SHP77 (cell line): ENCODE results near the gene WNK2.
A peak's percentile ranks its signal among the peaks of the same experiment; 100 is the strongest.

Experiments used
- DNase-seq, 2 experiments: peaks; one replicate each; lab custom pipeline; 2025; lab: John Stamatoyannopoulos, UW

WNK2 gene

GRCh38 chr9:93295031-93295430 lies 111.1 kb downstream of the WNK2 start:
- no peak for DNase-seq

- no peak for DNase-seq
These were observed 111.6 kb downstream of the WNK2 start for GRCh38 chr9:93295456-93296076.

DNA sequence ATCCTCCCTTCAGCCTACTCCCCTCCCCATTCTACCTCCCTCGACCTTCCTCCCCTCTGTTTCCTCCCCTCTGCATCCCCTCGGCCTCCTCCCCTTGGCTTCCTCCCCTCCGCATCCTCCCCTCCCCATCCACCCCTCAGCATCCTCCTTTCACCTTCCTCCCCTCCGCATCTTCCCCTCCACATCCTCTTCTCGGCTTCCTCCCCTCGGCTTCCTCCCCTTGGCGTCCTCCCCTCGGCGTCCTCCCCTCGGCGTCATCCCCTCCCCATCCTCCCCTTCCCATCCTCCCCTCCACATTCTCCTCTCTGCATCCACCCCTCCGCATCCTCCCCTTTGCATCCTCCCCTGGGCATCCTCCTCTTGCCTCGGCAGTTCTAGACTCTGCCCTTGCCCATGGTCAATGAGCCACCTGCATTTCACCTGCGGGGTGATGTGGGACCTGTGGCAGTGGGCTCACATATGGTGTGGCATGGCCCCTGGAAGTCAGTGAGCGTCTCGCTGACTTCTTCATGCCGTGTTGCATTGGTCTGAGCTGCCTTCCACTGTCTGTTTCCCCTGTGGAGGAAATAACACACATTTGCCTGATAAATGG lies 113.0 kb downstream of the WNK2 start:
- DNase-seq, result no peak

DNA sequence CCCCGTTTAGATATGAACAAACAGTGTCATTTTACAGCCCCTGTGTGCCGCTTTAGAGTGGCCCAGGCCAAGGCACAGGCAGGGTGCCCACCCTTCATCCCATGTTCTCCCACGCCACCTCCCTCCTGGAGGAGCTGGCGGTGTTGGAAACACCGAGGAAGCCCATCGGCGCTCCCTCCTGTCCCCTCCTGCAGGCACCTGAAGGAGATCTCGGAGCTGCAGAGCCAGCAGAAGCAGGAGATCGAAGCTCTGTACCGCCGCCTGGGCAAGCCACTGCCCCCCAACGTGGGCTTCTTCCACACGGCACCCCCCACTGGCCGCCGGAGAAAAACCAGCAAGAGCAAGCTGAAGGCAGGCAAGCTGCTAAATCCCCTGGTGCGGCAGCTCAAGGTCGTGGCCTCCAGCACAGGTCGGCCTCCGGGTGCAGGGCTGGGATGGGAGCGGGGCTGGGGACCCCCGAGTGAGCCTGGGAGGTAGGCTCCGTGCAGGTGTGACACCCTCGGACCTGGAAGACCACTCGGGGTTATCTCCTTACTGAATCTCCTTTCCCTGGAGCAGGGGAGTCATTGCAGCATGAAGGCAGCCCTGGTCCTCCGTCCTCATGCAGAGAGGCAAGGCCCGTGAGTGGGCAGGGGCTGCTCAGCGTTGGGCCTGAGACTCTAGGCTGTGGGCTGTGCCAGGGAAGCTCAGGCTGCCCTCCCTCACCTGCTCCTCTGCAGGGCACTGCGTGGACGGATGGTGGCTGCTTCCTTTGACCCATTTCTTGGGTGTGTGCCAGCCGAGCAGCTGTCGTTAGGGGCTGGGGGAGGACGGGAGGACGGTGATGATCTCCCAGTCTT lies 113.9 kb downstream of the WNK2 start:
- peak; percentile 68 to 73 for DNase-seq

DNA sequence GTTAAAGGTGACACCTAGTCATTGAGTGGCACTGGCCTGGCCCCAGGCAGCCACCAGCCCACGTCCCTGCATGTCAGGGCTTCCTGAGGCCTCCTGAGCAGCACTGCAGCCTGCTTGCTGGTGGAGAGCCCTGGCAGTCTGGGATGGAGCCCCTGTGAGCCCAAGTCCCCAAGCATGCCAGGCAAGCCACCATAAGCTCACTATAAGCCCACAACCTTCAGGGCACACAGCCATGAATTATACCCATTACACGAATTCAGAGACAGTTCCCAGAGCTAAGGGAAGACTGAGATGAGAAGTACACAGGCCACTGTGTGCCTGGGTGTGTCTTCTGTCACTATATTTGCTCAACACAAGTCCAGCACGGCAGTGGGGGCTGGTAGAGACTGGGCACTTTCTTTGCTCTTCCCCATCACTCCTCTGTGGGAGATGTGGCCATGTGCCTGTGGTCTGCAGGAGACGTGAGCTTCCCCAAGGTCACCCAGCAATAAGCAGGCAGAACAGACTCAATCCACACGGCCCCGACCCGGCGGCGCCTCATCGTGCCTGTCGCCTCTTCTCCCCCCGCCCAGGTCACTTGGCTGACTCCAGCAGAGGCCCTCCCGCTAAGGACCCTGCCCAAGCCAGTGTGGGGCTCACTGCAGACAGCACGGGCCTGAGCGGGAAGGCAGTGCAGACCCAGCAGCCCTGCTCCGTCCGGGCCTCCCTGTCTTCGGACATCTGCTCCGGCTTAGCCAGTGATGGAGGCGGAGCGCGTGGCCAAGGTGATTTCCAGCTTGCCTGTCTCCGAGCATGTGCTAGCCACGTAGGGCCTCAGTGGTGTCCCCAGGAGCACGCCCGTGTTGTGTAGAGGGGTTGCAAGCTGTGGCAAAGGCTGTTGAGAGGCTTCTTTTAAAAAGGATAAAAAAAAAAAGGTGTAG lies 114.8 kb downstream of the WNK2 start:
- no peak for DNase-seq

DNA sequence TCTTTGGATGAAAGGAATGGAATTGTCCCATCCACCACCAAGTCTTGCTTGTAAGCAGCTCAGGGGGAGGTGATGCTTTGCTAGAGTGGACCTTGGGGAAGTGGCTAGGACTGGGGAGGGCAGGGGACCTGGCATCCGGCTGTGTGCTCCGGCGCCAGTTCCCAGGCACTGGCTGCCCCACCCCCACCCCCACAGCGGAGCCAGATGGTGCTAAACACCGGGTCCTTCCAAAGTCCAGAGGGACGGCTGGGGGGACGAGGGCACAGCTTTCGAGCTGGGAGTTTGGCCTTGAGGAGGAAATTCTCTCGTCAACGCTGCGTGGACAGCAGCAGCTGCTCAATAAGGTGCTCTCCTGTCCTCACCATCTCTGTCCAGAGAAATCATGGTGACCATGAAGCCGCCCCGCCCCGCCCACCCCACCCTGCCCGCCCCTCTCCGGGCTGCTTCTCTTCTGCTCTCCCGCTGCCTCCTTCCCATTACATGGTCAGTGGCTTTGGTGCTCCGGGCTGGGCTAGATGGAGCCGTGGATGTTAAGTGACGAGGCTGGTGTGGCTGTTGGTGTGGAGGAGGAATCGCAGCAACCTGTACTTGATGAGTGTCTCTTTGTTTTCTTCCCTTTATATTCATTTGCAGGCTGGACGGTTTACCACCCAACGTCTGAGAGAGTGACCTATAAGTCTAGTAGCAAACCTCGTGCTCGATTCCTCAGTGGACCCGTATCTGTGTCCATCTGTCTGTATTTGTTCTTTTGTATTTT lies 115.7 kb downstream of the WNK2 start:
- DNase-seq, result no peak

DNA sequence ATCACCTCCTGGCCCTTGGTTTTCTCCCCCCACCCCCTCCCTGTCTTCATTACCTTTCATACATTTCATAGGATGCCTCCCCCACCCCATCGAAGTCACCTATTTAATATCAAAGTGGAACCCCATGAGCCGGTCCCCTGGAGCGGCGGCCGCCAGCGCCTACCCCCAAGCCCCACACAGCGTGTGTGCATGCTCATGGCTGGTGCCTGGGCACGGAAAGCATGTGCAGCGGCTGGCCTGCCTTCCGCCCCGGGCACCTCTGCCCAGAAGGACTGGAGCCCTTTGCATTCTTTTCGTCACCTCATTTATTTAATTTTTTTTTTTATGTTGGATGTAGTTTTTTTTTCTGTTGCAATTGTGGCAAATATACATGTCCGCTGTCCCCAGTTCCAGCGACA lies 116.2 kb downstream of the WNK2 start:
- no peak for DNase-seq

- no peak for DNase-seq
These were observed 116.7 kb downstream of the WNK2 start for GRCh38 chr9:93300585-93301081.

- no peak for DNase-seq
These were observed 117.4 kb downstream of the WNK2 start for GRCh38 chr9:93301291-93301811.

GRCh38 chr9:93301911-93302541 lies 118.1 kb downstream of the WNK2 start:
- no peak for DNase-seq

- peak; percentile 49 to 73 for DNase-seq
These were observed 118.8 kb downstream of the WNK2 start for GRCh38 chr9:93302586-93303257.

DNA sequence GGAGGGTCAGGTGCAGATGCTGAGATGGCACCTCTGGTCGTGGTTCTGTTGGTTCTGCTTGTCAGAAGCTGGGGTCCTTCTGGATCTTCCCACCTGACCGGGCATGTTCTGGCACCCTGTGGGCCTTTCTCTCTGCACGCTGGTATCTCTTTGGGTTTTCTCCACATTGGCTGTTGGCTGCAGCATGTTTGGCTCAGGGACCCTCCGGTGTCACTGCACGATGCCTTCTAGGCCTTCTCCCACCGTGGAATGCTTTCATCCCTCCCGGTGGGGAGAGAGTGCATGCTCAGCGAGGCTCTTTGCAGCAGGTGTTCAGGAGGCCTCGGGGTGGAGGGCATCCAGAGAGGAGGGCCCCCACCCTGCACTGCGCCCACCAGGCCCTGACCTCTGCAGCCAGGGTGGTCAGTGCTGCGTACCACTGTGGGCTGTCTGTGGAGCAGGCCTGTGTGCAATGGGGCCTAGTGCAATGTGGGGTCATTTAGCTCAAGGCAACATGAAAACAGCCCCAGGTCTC lies 119.4 kb downstream of the WNK2 start:
- no peak for DNase-seq

DNA sequence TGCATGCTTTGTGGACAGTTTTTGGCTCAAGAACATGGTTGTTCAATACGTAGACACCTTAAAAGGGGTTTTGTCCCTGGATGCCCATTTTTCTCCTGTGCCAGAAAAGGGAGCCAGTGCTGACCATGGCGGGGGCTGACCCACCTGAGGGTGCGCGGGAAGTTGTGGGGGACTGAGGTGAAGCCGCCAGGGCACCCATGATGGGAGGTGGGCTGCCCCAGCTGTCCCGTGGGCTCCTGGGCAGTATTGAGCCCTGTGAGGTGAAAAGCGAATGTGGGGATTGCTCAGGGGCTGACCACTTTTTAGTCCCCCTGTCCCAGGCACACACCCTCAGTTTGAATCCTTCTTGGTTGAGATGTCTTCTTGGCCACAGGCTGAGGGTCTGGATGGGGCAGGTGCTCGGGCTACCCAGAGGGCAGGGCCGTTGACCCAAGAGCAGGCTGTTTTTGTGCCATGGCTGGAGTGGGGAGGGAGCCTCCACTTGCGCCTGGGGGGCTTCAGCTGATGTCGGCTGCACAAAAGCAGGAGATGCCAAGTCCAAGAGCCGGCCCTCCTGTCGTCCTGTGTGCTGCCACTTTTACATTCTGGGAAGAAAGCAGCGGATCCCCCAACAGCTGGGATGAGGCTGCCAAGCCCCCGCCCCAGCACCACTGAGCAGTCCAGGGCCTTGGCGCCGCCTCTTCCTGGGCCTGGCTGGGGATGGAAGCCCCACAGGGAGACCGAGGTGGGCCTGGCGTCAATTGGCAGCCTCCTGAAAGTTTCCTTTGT lies 120.1 kb downstream of the WNK2 start:
- DNase-seq, result no peak

DNA sequence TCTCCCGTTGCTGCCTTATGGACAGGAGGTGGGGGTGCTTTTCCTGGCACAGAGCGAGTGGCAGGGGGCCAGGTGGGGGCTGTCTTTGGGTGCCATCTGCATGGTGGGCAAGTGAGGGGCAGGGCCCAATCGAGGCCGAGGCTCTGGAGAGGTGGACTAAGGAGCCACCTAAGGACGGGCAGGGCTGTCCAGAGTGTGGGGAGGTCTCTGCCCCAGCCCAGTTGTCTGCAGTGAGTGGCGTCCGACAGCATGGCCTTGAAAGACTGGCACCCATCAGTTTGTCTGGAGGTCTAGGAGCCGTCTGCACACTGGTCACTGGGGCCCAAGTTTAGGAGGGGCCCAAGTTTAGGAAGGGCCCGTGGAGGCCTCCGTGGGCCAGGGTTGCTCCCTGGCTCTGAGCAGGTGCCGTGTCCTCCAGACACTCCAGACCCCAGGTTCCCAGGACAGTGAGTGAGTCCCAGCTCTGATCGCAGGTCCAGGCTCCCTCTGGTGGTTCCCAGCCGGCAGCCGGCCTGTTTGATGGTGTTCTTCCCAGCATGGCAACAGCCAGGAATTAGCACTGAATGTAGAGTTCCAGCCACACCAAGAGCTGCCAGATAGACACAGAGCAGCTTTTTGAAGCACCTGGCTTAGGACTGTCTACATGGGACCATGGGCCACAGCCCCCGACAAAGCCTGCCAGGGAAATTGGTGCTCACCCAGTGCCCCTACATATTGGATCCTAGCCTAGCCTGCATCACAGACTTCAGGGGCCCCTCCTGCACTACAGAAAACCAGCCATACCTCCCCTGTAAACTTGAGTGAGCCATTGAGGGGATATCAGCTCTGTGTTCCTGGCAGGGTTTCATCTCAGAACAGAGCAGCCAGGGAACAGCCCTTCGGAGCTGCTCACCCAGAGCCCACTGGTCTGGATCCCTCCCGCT lies 120.9 kb downstream of the WNK2 start:
- peak; percentile 31 to 45 for DNase-seq

DNA sequence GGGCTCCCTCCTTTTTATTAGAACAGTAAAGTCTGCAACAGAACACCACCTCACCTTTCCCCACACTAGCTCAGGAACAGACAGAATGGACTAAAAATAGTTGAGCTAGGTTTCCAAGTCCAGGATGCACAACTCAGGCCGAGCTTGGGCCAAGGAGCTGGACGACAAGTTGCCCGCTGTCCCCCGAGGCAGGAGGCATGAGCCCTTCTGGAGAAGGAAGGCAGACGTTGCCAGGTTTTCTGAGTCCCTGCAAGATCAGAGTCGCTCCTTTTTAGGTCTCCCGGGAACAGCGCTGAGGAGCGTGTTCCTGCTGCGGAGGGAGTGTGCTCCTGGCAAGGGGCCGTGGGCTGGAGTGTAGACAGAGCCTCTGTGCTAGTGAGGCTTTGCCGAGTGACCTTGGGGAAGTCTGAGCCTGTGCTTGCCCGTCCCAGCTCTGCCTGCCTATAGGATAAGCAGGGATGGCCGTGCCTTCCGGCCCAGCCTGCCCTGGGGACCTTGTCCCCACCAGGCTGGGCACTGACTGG lies 121.6 kb downstream of the WNK2 start:
- DNase-seq, result no peak

DNA sequence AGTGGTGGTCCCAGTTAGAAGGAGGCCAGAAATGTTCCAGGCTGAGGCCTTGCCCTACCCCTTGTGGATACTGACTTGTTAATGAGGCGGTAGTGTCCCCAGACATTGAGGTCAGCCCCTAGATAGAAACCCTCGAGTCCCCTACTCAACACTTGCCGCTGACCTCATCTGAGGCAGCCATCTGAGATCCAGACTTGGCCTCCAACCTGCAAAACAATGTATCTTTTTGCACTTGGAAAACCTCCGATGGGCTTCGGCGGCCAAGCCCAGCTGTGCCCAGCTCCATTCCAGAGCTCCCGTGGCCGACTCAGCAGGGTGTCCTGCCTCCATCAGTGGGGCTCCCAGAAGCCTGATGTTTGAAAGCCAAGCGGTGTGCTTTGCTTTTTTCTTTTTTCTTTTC lies 122.1 kb downstream of the WNK2 start:
- DNase-seq, result no peak

- no peak for DNase-seq
These were observed 122.7 kb downstream of the WNK2 start for GRCh38 chr9:93306579-93307091.
